ENCODE measurements around the gene VPS13A.
A peak's percentile ranks its signal among the peaks of the same experiment; 100 is the strongest.

VPS13A gene

GRCh38 chr9:77284616-77285015, 107.3 kb downstream of the VPS13A start:
- Histone ChIP-seq H4K91ac (ENCODE audit: low read depth, low read length, poor library complexity) (no peak overlapping the region), H3K27ac (replicated peaks; ENCODE audit: low read length) (no peak overlapping the region), H2BK5ac (ENCODE audit: low read length) (no peak overlapping the region), H3K4me2 (ENCODE audit: insufficient read depth, low read length, poor library complexity, severe bottlenecking) (no peak overlapping the region), H4K8ac (ENCODE audit: low read depth, low read length) (no peak overlapping the region), H3K9ac (ENCODE audit: low read depth, low read length, poor library complexity) (no peak overlapping the region), H2AK5ac (ENCODE audit: low read depth, low read length) (no peak overlapping the region), H3K4me1 (ENCODE audit: control insufficient read depth in 2 of 2, insufficient read depth in 1 of 2, low read depth in 1 of 2, low read length in 2 of 2) (no peaks in the 10 kb centered on the region), H2BK15ac (ENCODE audit: low read length) (no peak overlapping the region), H3K18ac (ENCODE audit: low read length) (no peak overlapping the region), H3K27me3 (ENCODE audit: control insufficient read depth in 3 of 3, insufficient read depth in 3 of 3, low read depth in 1 of 3, low read length in 3 of 3) (no peaks in the 10 kb centered on the region), H3K4me3 (ENCODE audit: low read length in 2 of 2) (no peak overlapping the region), H3K9me3 (replicated peaks in 1 of 2; ENCODE audit: control insufficient read depth in 2 of 2, insufficient read depth in 1 of 2, low read depth in 1 of 2, low read length in 2 of 2) (peaks cover 0 to 3% of the 10 kb centered on the region in 2 donors), H3K14ac (ENCODE audit: low read length) (no peak overlapping the region), H3K23ac (ENCODE audit: low read depth, low read length, poor library complexity) (no peak overlapping the region), H3K36me3 (replicated peaks in 1 of 2; ENCODE audit: control insufficient read depth in 2 of 2, insufficient read depth in 2 of 2, low read length in 2 of 2) (peaks cover 0 to 18% of the 10 kb centered on the region in 2 donors), H2AFZ (ENCODE audit: low read length) (no peak overlapping the region), H2BK120ac (ENCODE audit: low read depth, low read length) (no peak overlapping the region), H3K79me1 (ENCODE audit: low read depth, low read length) (no peaks in the 10 kb centered on the region), H2BK12ac (ENCODE audit: low read length) (no peak overlapping the region), H3K4ac (ENCODE audit: low read length) (no peak overlapping the region)
- no peak for DNase-seq (ENCODE audit: low spot score)
- no CpG with 5 or more reads among the region's 7 CpGs for WGBS, 2 donors (ENCODE audit: extremely low coverage in 2 of 2, insufficient read length in 2 of 2, insufficient replicate concordance in 1 of 2)

GRCh38 chr9:77290373-77290772, 113.0 kb downstream of the VPS13A start:
- no peak overlapping the region for H3K27ac ChIP-seq (replicated peaks; ENCODE audit: low read length)
- no peak overlapping the region for H2AFZ ChIP-seq (ENCODE audit: low read length)
- no peak overlapping the region for H3K4ac ChIP-seq (ENCODE audit: low read length)
- DNase-seq (ENCODE audit: low spot score), result no peak
- H2BK12ac ChIP-seq (ENCODE audit: low read length), result no peak overlapping the region
- no peak overlapping the region for H3K4me3 ChIP-seq (ENCODE audit: low read length in 2 of 2)
- H3K4me2 ChIP-seq (ENCODE audit: insufficient read depth, low read length, poor library complexity, severe bottlenecking), result no peak overlapping the region
- no peak overlapping the region for H2BK15ac ChIP-seq (ENCODE audit: low read length)
- H3K27me3 ChIP-seq (ENCODE audit: control insufficient read depth in 3 of 3, insufficient read depth in 3 of 3, low read depth in 1 of 3, low read length in 3 of 3), result no peaks in the 10 kb centered on the region
- H3K9ac ChIP-seq (ENCODE audit: low read depth, low read length, poor library complexity), result no peak overlapping the region
- peaks cover 0 to 7% of the 10 kb centered on the region in 2 donors for H3K4me1 ChIP-seq (ENCODE audit: control insufficient read depth in 2 of 2, insufficient read depth in 1 of 2, low read depth in 1 of 2, low read length in 2 of 2)
- H3K9me3 ChIP-seq (replicated peaks in 1 of 2; ENCODE audit: control insufficient read depth in 2 of 2, insufficient read depth in 1 of 2, low read depth in 1 of 2, low read length in 2 of 2), result peaks cover 0 to 3% of the 10 kb centered on the region in 2 donors
- no peak overlapping the region for H2AK5ac ChIP-seq (ENCODE audit: low read depth, low read length)
- no peaks in the 10 kb centered on the region for H3K79me1 ChIP-seq (ENCODE audit: low read depth, low read length)
- no peak overlapping the region for H3K18ac ChIP-seq (ENCODE audit: low read length)
- H3K36me3 ChIP-seq (replicated peaks in 1 of 2; ENCODE audit: control insufficient read depth in 2 of 2, insufficient read depth in 2 of 2, low read length in 2 of 2), result no peaks in the 10 kb centered on the region
- no peak overlapping the region for H4K91ac ChIP-seq (ENCODE audit: low read depth, low read length, poor library complexity)
- H4K8ac ChIP-seq (ENCODE audit: low read depth, low read length), result no peak overlapping the region
- no peak overlapping the region for H2BK120ac ChIP-seq (ENCODE audit: low read depth, low read length)
- no peak overlapping the region for H3K23ac ChIP-seq (ENCODE audit: low read depth, low read length, poor library complexity)
- H3K14ac ChIP-seq (ENCODE audit: low read length), result no peak overlapping the region
- no peak overlapping the region for H2BK5ac ChIP-seq (ENCODE audit: low read length)

DNA sequence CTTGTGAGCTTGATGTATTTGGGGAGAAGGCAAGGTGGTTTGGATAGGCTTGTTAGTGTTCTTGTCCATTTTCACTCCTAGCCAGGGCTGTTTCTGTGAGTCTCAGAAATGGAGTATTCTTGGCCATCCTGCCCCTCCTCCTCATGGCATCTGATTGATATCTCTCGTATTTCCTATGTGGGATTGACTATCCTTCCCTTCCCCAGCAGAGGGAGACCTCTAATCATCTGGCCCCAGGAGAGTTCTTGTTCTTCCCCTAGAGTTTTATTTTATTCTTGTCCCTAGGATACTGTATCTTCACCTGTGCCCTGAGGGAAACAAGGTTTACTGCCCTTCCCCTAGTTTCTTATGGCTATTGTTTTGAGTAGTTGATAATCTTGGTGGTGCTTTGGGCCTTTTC, 114.4 kb downstream of the VPS13A start:
- Histone ChIP-seq H2BK12ac (ENCODE audit: low read length) (no peak overlapping the region), H2BK5ac (ENCODE audit: low read length) (no peak overlapping the region), H2BK15ac (ENCODE audit: low read length) (no peak overlapping the region), H3K4me2 (ENCODE audit: insufficient read depth, low read length, poor library complexity, severe bottlenecking) (no peak overlapping the region), H3K4me1 (ENCODE audit: control insufficient read depth in 2 of 2, insufficient read depth in 1 of 2, low read depth in 1 of 2, low read length in 2 of 2) (peaks cover 0 to 7% of the 10 kb centered on the region in 2 donors), H3K14ac (ENCODE audit: low read length) (no peak overlapping the region), H3K4ac (ENCODE audit: low read length) (no peak overlapping the region), H3K79me1 (ENCODE audit: low read depth, low read length) (no peaks in the 10 kb centered on the region), H3K27ac (replicated peaks; ENCODE audit: low read length) (peak overlapping the region; percentile 73), H3K18ac (ENCODE audit: low read length) (no peak overlapping the region), H3K36me3 (replicated peaks in 1 of 2; ENCODE audit: control insufficient read depth in 2 of 2, insufficient read depth in 2 of 2, low read length in 2 of 2) (no peaks in the 10 kb centered on the region), H3K9me3 (replicated peaks in 1 of 2; ENCODE audit: control insufficient read depth in 2 of 2, insufficient read depth in 1 of 2, low read depth in 1 of 2, low read length in 2 of 2) (peaks cover 0 to 3% of the 10 kb centered on the region in 2 donors), H2BK120ac (ENCODE audit: low read depth, low read length) (no peak overlapping the region), H2AFZ (ENCODE audit: low read length) (no peak overlapping the region), H3K9ac (ENCODE audit: low read depth, low read length, poor library complexity) (no peak overlapping the region), H3K27me3 (ENCODE audit: control insufficient read depth in 3 of 3, insufficient read depth in 3 of 3, low read depth in 1 of 3, low read length in 3 of 3) (no peaks in the 10 kb centered on the region), H2AK5ac (ENCODE audit: low read depth, low read length) (no peak overlapping the region), H4K91ac (ENCODE audit: low read depth, low read length, poor library complexity) (no peak overlapping the region), H4K8ac (ENCODE audit: low read depth, low read length) (no peak overlapping the region), H3K23ac (ENCODE audit: low read depth, low read length, poor library complexity) (no peak overlapping the region), H3K4me3 (ENCODE audit: low read length in 2 of 2) (no peak overlapping the region)
- DNase-seq (ENCODE audit: low spot score), result peak; percentile 18
- no CpG with 5 or more reads among the region's 1 CpG for WGBS, 2 donors (ENCODE audit: extremely low coverage in 2 of 2, insufficient read length in 2 of 2, insufficient replicate concordance in 1 of 2)

GRCh38 chr9:77293949-77294348, 116.6 kb downstream of the VPS13A start:
- no peak overlapping the region for H2AK5ac ChIP-seq (ENCODE audit: low read depth, low read length)
- H4K8ac ChIP-seq (ENCODE audit: low read depth, low read length), result no peak overlapping the region
- H3K23ac ChIP-seq (ENCODE audit: low read depth, low read length, poor library complexity), result no peak overlapping the region
- no peak overlapping the region for H3K4ac ChIP-seq (ENCODE audit: low read length)
- no peak overlapping the region for H2BK120ac ChIP-seq (ENCODE audit: low read depth, low read length)
- H2BK5ac ChIP-seq (ENCODE audit: low read length), result no peak overlapping the region
- no peak overlapping the region for H3K27ac ChIP-seq (replicated peaks; ENCODE audit: low read length)
- no CpG with 5 or more reads among the region's 6 CpGs for WGBS, 2 donors (ENCODE audit: extremely low coverage in 2 of 2, insufficient read length in 2 of 2, insufficient replicate concordance in 1 of 2)
- no peak overlapping the region for H2BK15ac ChIP-seq (ENCODE audit: low read length)
- no peaks in the 10 kb centered on the region for H3K27me3 ChIP-seq (ENCODE audit: control insufficient read depth in 3 of 3, insufficient read depth in 3 of 3, low read depth in 1 of 3, low read length in 3 of 3)
- no peak overlapping the region for H3K14ac ChIP-seq (ENCODE audit: low read length)
- H3K4me1 ChIP-seq (ENCODE audit: control insufficient read depth in 2 of 2, insufficient read depth in 1 of 2, low read depth in 1 of 2, low read length in 2 of 2), result peaks cover 0 to 7% of the 10 kb centered on the region in 2 donors
- no peak overlapping the region for H4K91ac ChIP-seq (ENCODE audit: low read depth, low read length, poor library complexity)
- no peak overlapping the region for H3K9ac ChIP-seq (ENCODE audit: low read depth, low read length, poor library complexity)
- H3K9me3 ChIP-seq (replicated peaks in 1 of 2; ENCODE audit: control insufficient read depth in 2 of 2, insufficient read depth in 1 of 2, low read depth in 1 of 2, low read length in 2 of 2), result no peaks in the 10 kb centered on the region
- DNase-seq (ENCODE audit: low spot score), result no peak
- no peak overlapping the region for H3K4me3 ChIP-seq (ENCODE audit: low read length in 2 of 2)
- H3K79me1 ChIP-seq (ENCODE audit: low read depth, low read length), result no peaks in the 10 kb centered on the region
- H3K36me3 ChIP-seq (replicated peaks in 1 of 2; ENCODE audit: control insufficient read depth in 2 of 2, insufficient read depth in 2 of 2, low read length in 2 of 2), result no peaks in the 10 kb centered on the region
- no peak overlapping the region for H3K4me2 ChIP-seq (ENCODE audit: insufficient read depth, low read length, poor library complexity, severe bottlenecking)
- no peak overlapping the region for H3K18ac ChIP-seq (ENCODE audit: low read length)
- H2AFZ ChIP-seq (ENCODE audit: low read length), result no peak overlapping the region
- H2BK12ac ChIP-seq (ENCODE audit: low read length), result no peak overlapping the region
